Mononuclear cell (primary cell): ENCODE measurements around the gene FADS3. TPM values are rescaled to one million over a fixed set of nuclear protein-coding genes. Genes with fewer than 3 reads are reported as not detected.

ENCODE experiments used
- H3K27me3 ChIP-seq: 2 replicates; pipeline ENCODE4 v1.6.0; 2011; ENCODE audit warnings: low read length, control low read depth; ENCODE audit not compliant: insufficient read depth
- H3K4me1 ChIP-seq: 2 replicates; pipeline ENCODE4 v1.5.1; 2011; ENCODE audit warnings: mild to moderate bottlenecking, low read length, control low read depth; ENCODE audit not compliant: insufficient read depth
- H3K4me3 ChIP-seq: 2 replicates; pipeline ENCODE4 v1.5.1; 2011; ENCODE audit warnings: mild to moderate bottlenecking, low read length, moderate library complexity
- H3K9me3 ChIP-seq: 2 replicates; pipeline ENCODE4 v1.5.1; 2011; ENCODE audit warnings: low read depth, mild to moderate bottlenecking, control low read depth, low read length
- total RNA-seq: library from RNA; depleted of rRNA; stranded (reverse); fragments of >200 nt; gene quantifications from one replicate; pipeline ENCODE4 v1.2.3, GENCODE V29; 2012

FADS3 gene
- total RNA-seq, 1 donor: 7.0 TPM

DNA sequence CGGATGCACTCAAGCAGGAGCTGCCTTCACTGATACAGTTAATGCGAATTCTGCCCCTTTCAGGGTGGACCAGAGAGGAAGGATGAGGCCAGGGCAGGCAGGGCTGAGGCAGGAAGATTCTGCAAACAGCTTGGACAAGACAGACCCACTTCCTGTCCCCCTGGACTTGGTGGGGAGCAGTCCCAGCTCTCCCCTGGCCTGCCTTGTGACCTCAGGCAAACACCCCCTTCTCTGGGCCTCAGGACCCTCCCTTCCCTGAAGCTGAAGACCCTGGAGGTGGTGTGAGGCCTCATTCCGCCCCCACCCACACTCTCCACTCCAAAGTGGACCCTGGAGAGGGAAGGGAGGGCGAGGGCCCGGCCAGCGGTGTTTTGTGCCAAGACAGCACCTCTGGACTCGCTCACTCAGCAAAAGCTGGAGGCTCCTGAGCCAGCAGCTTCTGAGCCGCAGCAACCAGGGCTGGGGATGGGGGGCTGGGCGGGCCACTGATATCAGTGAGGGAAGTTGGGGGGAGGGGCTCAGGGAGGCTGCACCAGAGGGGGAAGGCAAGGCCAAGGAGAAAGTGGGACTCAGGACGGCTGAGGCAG lies 17.5 kb upstream of the FADS3 start:
- Histone ChIP-seq H3K4me1 (peaks cover 23% of the 10 kb centered on the region), H3K9me3 (no peaks in the 10 kb centered on the region), H3K4me3 (no peak overlapping the region), H3K27me3 (peaks cover 1% of the 10 kb centered on the region)

DNA sequence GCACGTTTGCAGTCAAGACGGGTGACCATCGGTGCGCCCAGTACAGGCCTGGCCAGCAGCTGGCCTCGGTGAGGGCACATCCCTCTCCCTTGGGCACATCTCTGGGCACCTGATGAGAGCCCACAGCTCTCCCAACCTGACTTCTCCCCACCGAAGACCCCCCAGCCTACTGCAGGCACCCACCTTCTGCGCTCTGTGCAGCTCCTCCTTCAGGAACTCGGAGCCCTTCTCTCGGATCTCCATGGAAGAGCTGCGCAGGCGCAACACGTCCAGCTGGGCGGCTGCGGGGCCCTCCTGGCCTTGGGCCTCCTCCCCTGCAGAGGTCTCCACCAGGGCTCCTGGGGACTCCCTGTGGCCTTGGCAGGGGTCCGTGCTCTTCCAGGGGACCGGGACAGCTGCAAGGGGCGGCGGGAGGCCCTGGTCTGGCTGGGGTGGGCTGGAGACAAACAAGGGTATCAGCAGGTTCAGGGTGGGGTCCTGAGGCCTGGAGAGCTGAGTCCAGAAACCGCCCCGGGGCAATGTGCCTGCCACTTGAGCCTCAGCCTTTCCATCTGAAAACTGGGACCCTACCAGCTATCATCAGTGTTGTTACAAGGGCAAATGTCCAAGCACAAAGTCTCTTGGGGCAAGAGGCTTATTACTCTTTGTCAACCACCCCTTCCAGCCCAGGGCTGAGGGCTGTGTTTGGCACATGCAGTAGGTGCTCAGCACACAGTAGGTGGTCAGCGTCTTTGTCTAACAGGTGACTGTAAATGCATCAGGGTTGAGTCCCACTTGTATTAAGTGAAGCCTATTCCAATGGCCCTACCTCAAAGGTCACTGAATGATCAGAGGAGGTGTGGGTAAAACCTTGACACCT lies 16.8 kb upstream of the FADS3 start:
- Histone ChIP-seq H3K4me3 (no peak overlapping the region), H3K4me1 (peaks cover 21% of the 10 kb centered on the region), H3K9me3 (no peaks in the 10 kb centered on the region), H3K27me3 (no peaks in the 10 kb centered on the region)

DNA sequence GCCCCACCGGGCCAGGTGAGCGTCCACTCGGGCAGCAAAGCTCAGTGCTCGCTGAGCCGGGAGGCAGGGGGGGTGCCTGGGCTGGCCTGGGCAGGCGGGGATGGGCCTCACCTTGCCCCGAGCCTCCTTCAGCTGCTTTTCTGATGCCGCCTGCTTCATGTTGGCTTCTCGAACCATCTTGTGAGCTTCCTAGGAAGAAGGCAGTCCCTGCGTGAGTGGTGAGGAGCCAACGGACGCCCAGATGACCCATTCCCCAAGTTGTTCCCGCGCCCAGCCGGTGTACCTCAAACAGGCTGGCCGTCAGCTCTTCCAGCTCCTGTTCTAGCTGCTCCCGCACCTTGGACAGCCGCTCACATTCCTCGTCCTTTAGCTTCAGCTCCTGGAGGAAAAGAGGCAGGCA lies 15.9 kb upstream of the FADS3 start:
- no peaks in the 10 kb centered on the region for H3K27me3 ChIP-seq
- H3K4me3 ChIP-seq: no peak overlapping the region
- H3K4me1 ChIP-seq: peaks cover 13% of the 10 kb centered on the region
- H3K9me3 ChIP-seq: no peaks in the 10 kb centered on the region

DNA sequence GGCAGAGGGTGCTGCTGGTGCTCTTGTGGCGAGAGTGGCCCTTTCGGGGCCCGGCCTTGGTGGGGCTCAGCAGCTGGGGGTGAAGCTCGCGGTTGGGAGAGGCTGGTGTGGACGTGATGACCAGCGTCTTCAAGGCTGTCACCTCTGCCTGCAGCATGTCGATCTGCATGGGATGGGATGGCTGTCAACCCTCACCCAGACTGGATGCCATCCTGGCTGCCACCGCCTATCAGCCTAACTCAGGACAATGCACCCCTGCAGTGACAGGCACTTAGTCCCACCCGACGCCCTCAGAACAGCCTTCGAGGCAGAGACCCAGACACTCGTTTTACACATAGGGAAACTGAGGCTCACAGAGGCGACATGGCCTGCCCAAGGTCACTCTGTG lies 15.2 kb upstream of the FADS3 start:
- Histone ChIP-seq H3K4me3 (no peak overlapping the region), H3K9me3 (no peaks in the 10 kb centered on the region), H3K27me3 (no peaks in the 10 kb centered on the region), H3K4me1 (peaks cover 5% of the 10 kb centered on the region)

DNA sequence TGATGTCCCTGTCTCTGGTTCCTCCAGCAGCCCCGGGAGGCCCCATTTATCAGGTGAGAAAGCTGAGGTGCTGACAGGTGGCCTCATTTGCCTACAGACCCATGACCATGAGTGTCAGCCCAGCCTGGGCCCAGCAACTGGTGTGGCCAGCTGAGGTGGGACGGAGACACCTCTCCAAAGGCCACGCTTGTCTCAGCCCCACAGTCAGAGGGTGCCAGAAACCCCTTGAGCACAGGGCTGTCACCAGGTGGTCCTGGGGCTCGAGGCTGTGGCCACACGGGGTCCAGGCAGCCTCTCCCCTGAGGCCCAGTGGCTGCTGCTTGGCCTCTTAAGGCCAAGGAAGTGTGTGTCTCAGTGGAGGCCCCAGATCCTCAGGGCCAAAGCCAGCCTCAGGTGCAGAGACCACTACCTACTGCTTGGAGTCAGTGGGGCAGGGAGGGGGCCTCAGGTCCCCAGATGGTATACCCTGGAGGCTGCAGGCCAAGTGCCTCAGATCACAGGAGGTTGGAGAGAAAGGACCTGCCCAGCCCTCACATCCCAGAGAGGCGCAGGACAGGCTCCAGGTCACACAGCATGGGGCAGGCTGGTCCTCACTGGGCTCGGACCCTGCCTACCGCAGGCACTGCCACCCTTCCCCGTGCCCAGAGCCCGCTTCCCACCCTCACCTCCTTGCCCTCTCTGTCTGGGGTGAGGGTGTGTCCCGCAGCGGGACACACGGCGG lies 14.6 kb upstream of the FADS3 start:
- H3K9me3 ChIP-seq: no peaks in the 10 kb centered on the region
- H3K27me3 ChIP-seq: no peaks in the 10 kb centered on the region
- H3K4me1 ChIP-seq: no peaks in the 10 kb centered on the region
- no peak overlapping the region for H3K4me3 ChIP-seq

DNA sequence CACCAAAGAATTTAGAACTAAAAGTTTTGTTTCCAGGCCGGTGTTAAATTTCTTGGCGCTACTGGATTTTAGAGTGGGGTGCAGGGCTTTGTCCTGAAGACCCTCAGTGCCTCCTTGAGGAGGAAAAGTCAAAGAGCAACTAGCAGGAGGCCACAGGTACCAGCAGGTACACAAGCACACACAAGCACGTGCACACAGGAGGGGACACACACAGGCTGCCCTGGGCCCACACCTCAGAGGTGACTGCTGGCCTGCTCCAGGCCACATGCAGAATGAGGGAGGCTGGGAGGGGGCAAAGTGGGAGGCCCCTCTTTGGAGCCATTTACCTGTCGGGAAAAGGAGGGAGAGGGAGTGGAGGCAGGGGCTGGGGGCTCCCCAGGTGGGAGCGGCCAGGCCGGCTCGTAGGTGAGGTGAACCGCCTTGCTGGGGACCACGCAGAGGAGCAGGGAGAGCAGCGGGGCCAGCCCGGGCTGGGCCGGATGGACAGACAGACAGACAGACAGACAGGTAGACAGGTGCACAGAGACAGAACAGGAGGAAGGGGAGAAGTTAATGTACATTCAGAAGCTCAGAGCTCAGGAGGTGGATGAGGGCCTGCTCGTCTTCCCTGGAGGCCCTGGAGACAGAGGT lies 13.8 kb upstream of the FADS3 start:
- H3K27me3 ChIP-seq: no peaks in the 10 kb centered on the region

DNA sequence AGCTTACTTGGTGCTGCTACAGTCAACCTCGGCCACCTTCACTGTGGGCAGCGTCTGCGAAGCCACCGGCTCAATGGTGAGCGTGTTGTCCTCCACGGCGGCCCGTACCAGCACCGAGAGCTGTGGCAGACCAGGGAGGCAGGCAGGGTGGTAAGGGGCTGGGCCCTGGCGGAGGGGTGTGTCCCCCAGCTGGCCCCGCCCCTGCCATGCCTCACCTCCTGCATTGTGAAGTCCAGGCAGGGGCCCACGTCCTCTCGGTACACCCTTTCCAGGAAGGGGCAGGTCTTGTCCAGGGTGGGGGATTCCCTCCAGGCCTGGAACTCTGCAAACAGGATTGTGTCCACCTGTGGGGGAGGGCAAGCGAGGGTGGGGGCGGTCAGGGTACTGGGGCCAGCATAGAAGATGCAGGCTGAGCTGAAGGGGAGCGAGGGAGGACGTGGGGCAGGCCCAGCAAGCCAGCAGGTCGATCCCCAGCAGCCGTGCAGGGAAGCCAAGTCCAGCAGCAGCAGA lies 13.2 kb upstream of the FADS3 start:
- Histone ChIP-seq H3K27me3 (no peaks in the 10 kb centered on the region), H3K9me3 (no peaks in the 10 kb centered on the region), H3K4me1 (no peaks in the 10 kb centered on the region), H3K4me3 (no peak overlapping the region)

More for the DNA sequence above, 13.8 kb upstream of the FADS3 start:
- Histone ChIP-seq H3K9me3 (no peaks in the 10 kb centered on the region), H3K4me3 (no peak overlapping the region), H3K4me1 (no peaks in the 10 kb centered on the region)

DNA sequence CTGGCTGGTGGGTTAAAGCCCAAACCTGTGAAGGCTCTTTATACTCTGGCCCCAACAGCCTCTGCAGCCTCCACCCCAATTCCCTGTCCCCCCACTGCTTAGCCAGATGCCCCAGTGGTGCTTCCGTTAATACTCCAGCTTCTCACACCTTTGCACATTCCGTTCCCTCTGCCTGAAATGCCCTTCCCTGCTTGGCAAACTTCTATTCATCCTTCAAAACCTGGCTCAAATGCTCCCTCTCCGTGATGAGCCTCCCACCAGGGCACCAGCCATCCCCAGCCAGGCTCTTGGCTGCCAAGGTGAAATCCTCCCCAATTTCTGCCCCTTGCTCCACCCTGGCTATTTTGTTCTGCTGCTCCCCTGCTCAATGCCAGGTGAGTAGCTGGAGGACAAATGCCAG lies 12.5 kb upstream of the FADS3 start:
- peaks cover 7% of the 10 kb centered on the region for H3K4me1 ChIP-seq
- H3K9me3 ChIP-seq: no peaks in the 10 kb centered on the region
- H3K27me3 ChIP-seq: no peaks in the 10 kb centered on the region
- H3K4me3 ChIP-seq: no peak overlapping the region

DNA sequence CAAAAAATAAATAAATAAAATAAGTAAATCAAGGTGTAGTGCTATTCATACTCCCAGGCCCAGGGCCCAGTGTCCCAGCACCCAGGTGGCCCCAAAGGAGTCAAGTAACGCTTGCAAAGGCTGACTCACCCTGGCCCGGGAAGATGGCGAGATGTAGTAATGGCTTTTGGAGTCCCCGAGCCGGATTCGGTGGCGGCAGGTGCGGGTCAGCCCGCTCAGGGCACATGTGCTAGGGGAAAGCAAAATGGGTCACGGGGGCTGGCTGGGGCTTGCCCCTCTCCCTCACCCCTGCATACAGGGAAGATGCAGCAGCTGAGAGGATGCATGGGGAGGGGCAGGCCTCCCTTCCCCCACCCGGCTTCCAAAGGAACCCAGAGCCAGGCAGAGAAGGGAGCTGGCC lies 11.0 kb upstream of the FADS3 start:
- no peaks in the 10 kb centered on the region for H3K9me3 ChIP-seq
- H3K4me3 ChIP-seq: no peak overlapping the region
- H3K27me3 ChIP-seq: no peaks in the 10 kb centered on the region
- peaks cover 7% of the 10 kb centered on the region for H3K4me1 ChIP-seq

DNA sequence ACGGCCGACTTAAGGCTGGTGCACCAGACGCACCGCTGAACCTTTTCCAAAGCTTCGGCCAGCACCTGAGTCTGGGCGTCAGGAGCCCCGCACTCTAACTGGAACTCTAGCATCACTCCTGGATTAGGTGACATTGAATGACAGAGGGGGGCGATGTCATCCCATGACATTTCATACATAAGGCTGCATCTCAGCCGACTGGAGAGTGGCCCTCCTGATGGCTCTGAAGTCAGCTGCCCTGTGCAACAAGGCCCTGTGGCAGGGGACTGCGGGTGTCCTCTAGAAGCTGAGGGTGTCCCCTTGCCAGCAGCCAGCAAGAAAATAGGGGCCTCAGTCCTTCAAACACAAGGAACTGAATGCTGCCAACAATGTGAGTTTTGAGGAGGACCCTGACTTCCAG lies 10.1 kb upstream of the FADS3 start:
- Histone ChIP-seq H3K27me3 (no peaks in the 10 kb centered on the region), H3K4me3 (no peak overlapping the region), H3K9me3 (no peaks in the 10 kb centered on the region), H3K4me1 (peaks cover 7% of the 10 kb centered on the region)

DNA sequence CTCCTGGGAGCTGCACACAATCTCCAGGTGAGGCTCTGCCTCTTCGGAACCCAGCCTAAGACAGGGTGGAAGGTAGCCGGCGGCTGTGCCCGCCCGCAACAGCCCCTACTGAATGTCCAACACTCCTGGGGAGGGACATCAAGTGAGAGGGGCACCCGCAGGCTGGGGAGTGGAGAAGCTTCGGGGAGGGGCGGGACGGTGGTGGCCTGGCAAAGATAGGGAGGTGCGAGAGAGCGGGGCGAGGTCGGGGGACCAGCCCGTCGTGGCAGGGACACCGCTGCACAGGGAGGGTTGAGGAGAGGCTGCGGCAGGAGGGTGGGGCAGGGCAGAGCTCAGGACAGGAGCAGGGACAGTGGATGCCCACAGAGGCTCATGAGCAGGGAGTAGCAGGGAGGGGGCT lies 8.9 kb upstream of the FADS3 start:
- Histone ChIP-seq H3K27me3 (no peaks in the 10 kb centered on the region), H3K4me1 (peaks cover 7% of the 10 kb centered on the region), H3K4me3 (no peak overlapping the region), H3K9me3 (no peaks in the 10 kb centered on the region)

DNA sequence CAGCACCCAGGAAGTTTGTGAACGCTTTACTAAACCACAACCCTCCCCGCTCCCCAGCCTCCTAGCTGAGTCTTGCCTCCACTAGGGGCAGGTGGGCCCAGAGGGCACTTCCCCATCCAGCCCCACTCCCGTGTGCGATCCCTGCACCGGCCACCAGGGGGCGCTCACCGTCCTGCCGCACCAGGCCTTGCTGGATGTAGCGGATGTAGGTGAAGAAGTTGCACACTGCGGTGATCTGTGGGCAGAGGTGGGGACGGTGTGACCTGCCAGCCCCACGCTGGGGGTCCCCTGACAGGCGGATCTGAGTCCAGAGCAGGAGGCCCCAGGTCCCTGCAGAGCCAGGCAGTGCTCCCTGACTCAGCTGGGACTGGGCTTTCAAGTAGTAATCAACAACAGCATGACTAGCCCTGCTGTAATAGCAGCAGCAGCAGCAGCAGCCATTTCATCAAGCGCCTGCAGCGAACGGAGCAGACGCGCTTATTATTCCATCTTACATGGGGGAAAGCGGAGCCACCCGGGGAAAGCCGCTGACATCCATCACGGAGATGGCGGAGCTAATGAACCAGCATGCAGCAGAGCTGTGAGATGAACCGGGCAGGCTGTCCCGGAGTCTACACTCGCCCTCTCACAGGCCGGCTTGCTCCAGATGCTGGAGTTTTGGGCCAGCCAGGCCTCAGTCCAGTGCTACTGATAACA lies 7.9 kb upstream of the FADS3 start:
- H3K9me3 ChIP-seq: no peaks in the 10 kb centered on the region
- no peak overlapping the region for H3K4me3 ChIP-seq
- peaks cover 7% of the 10 kb centered on the region for H3K4me1 ChIP-seq
- H3K27me3 ChIP-seq: no peaks in the 10 kb centered on the region

DNA sequence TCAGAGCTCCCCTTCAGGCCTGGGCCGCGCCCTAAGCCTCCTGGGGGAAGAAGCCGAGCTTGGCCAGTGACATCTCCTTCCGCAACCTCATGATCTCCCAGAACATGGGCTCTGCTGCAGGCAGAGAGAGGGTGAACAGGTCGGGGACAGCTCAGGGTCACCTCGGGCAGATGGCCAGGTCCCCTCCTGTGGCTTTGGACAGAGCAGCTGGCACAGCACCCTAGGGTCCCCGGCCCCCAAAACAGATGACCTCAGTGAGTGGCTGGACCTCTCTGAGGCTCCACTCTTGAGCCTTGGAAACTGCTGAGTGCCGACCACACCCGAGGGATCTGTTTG lies 6.9 kb upstream of the FADS3 start:
- Histone ChIP-seq H3K4me1 (peaks cover 7% of the 10 kb centered on the region), H3K4me3 (no peak overlapping the region), H3K27me3 (no peaks in the 10 kb centered on the region)

DNA sequence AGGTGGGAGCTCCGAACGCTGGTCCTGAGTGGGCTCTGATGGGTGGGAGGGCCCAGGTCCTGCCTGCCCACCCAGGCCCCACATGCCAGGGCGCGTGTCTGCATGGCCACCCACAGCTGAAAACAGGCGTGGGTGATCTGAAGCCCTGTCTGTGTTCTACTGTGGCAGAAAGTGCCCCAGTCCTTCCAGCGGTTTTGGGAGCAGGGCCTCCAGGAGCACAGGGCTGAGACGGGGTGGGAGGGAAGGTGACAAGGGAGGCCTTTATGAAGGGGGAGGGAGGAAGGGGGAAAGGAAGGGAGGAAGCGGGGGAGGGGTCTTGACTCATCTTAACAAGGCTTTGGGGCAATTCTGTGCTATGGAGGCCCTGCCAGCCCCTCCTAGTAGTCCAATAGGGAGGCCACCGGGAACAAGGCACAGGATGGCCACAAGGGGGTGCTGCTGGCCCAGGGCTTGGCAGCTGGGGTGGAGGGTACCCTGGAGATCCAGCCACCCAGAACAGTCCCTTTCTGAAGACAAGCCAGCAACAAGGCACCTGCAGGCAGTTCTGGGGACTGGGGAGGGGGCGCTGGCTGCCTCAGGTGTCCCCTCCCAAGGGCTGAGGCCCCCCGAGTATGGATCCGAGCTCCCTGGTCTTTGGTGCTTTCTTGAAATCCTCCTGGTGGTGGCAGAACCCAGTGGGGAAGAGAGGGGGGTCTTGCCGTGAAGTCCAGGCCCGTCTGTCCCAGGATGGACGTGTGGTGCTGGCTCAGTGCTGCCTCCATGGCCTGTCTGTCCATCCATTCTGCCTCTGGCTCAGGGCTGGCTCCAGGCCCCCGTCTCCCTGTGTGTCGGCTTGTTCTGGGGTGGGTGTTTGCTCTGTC lies 6.3 kb upstream of the FADS3 start:
- no peak overlapping the region for H3K4me3 ChIP-seq
- peaks cover 7% of the 10 kb centered on the region for H3K4me1 ChIP-seq
- no peaks in the 10 kb centered on the region for H3K27me3 ChIP-seq
- no peaks in the 10 kb centered on the region for H3K9me3 ChIP-seq

More for the DNA sequence above, 6.9 kb upstream of the FADS3 start:
- H3K9me3 ChIP-seq: no peaks in the 10 kb centered on the region
